ENCODE data around the gene RNF212. TPM values are rescaled to one million over a fixed set of nuclear protein-coding genes. Genes with fewer than 3 reads are reported as not detected.
"Not testable (repeated sequence)": the region's sequence is repeated elsewhere in the genome, so short reads cannot be mapped to it uniquely, and the experiment has no call there.

RNF212 gene
- total and polyA plus RNA-seq, 8 donors = 1.3 to 4.8 (median 2.6) TPM; not detected in 4

DNA sequence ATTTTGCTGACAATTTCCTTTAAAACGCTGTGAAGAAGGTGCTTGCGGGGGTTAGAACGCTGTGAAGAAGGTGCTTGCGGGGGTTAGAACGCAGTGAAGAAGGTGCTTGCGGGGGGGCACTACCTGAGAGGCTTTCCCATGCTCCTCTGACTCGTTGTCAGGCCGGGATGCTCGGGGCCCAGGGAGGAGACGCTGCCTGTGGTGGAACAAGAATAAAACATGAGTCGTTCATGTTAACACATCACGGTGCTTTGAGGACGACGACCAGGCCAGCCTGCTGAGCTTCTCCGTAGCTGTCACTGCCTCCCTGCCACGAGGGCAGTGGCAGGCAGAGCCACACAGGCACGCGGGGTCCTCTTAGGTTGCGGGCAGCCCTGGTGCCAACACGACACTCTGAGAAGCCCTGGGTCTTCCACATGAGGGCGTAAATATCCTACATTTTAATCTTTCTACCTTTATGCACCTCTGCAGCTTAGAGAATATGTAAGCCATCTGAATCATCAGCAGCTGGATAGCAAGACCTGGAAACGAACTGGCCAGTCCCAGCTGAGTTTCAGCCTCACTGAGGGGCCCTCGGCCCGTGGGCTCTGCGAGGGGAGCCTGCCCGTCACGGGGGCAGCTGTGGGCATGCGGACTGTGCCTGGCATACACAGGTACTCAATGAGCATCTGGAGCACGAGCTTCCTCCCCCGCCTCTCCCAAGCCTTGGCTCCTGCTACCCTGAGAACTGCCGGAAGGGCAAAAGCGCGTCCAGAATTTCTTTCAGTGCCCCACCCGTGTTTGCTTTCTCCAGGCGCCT lies 55.0 kb downstream of the RNF212 start:
- peak overlapping the region in 2 of 5 donors; percentile 48 to 51 for H3K27ac ChIP-seq
- peaks cover 8 to 83% (median 11%) of the 10 kb centered on the region in 3 donors for H3K27me3 ChIP-seq
- no peak overlapping the region for H3K4me3 ChIP-seq
- no peaks in the 10 kb centered on the region for H3K36me3 ChIP-seq
- DNase-seq = peak; percentile 65 to 67
- intact Hi-C loops (cut with DNase I; ENCODE audit: low total_unique reads) = no loop called here
- WGBS, 5 donors = 43 to 60% (median 49%) methylated on average over 34 to 35 of the region's 35 CpGs
- H3K4me1 ChIP-seq = peaks cover 0 to 36% (median 15%) of the 10 kb centered on the region in 4 donors
- no peak for TF ChIP-seq EP300 (IDR thresholded peaks at IDR 0.05)
- no peak for TF ChIP-seq CTCF (IDR thresholded peaks at IDR 0.05)
- no peak for TF ChIP-seq POLR2A (IDR thresholded peaks at IDR 0.05)
- no peak for TF ChIP-seq POLR2AphosphoS5 (IDR thresholded peaks at IDR 0.05)
- no peaks in the 10 kb centered on the region for H3K9me3 ChIP-seq

GRCh38 chr4:1057403-1057745 lies 56.0 kb downstream of the RNF212 start:
- peaks cover 8 to 93% (median 16%) of the 10 kb centered on the region in 3 donors for H3K27me3 ChIP-seq
- H3K4me3 ChIP-seq = no peak overlapping the region
- no peaks in the 10 kb centered on the region for H3K36me3 ChIP-seq
- H3K9me3 ChIP-seq = no peaks in the 10 kb centered on the region
- H3K27ac ChIP-seq = no peak overlapping the region
- TF ChIP-seq POLR2AphosphoS5 (IDR thresholded peaks at IDR 0.05) (no peak), POLR2A (IDR thresholded peaks at IDR 0.05) (no peak), EP300 (IDR thresholded peaks at IDR 0.05) (no peak), CTCF (IDR thresholded peaks at IDR 0.05) (no peak)
- 32 to 67% (median 49%) methylated on average over 7 of the region's 7 CpGs for WGBS, 5 donors
- peaks cover 0 to 46% (median 18%) of the 10 kb centered on the region in 4 donors for H3K4me1 ChIP-seq
- intact Hi-C loops (cut with DNase I; ENCODE audit: low total_unique reads) = no loop called here
- no peak for DNase-seq

DNA sequence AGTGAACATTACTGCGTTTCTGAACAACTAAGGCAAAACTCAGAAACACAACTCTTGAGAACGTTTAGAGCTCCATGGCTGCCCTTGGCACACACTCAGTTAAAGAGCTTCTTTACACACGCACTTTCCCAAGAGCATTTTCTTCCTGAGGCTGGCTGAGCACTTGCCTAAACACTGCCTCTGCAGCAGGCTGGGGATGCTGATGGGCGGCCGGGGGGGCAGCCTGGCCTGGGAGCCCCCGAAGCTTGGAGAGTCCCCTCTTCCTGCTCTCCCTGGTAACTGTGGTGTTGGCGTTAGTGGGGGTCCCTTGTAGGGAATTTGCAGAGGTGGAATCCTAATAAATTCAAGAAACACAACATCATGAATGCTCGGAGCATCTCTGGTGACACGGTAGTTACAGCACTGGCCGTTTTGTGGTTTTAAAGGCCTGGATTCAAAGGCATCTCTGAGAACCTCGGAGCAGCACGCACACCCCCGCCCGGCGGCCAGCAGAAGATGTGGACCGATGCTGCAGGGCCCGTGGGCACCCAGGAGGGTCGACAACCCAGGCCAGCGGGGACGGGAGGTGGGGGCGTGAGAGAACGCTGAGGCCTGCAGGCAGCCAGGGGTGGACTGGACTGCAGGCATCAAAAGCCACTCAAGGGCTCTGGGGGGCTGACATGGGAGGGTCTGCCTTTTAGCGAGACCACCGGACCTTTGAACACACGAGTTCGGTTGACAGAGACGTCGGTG lies 56.5 kb downstream of the RNF212 start:
- intact Hi-C loops (cut with DNase I; ENCODE audit: low total_unique reads) = no loop called here
- H3K27ac ChIP-seq = no peak overlapping the region
- no peaks in the 10 kb centered on the region for H3K9me3 ChIP-seq
- peaks cover 0 to 46% (median 18%) of the 10 kb centered on the region in 4 donors for H3K4me1 ChIP-seq
- no peak for TF ChIP-seq POLR2AphosphoS5 (IDR thresholded peaks at IDR 0.05)
- no peak for TF ChIP-seq POLR2A (IDR thresholded peaks at IDR 0.05)
- TF ChIP-seq CTCF (IDR thresholded peaks at IDR 0.05) = no peak
- no peak for TF ChIP-seq EP300 (IDR thresholded peaks at IDR 0.05)
- no peaks in the 10 kb centered on the region for H3K36me3 ChIP-seq
- H3K4me3 ChIP-seq = no peak overlapping the region
- peaks cover 8 to 97% (median 16%) of the 10 kb centered on the region in 3 donors for H3K27me3 ChIP-seq
- WGBS, 5 donors = 81 to 85% (median 84%) methylated on average over 22 to 28 of the region's 28 CpGs
- DNase-seq = no peak

DNA sequence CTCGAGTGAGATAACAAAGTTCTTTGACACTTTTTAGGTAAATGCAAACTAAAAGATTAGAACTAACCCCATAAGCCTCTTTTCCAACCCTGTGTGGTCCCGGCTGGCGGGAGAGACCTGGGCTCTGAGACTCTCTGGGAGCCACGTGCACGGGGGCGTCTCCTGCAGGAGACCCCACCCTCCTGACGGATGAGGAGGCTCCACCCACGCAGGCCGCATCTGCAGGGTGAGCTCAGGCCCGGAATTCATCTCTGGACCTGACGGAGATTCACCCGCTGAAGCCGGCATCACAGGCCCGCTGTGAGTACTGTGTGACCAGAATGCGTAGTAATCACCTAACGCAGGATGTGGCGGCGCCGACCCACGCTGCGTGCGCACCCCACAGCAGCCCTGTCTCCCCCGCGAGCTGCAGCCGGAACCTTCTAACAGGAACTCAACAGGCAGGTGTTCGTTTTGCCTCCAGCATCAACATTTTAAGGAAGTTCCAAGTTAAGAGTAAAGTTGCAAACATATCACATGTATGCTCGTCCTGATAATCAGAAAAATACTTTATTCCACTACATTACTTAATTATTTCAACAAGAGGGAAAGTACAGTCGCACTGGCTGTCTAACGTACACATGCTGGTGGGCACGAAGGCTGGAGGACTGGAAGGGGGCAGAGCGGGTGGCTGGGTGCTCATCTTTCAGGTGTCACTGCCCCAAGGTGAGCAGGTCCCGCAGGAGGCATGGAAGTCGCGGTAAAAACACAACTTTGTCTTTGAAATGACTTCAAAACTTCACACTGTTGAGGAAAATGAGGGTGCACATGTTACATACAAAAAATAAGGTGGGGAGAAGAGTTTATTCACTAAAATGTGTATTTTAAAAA lies 57.4 kb downstream of the RNF212 start:
- TF ChIP-seq CTCF (IDR thresholded peaks at IDR 0.05) (no peak), POLR2A (IDR thresholded peaks at IDR 0.05) (no peak), POLR2AphosphoS5 (IDR thresholded peaks at IDR 0.05) (peak in 1 of 3 donors; percentile 33)
- peaks cover 8 to 97% (median 16%) of the 10 kb centered on the region in 3 donors for H3K27me3 ChIP-seq
- intact Hi-C loops (cut with DNase I; ENCODE audit: low total_unique reads) = no loop called here
- WGBS, 5 donors = 49 to 55% (median 54%) methylated on average over 30 to 34 of the region's 34 CpGs
- H3K27ac ChIP-seq = peak overlapping the region in 2 of 5 donors; percentile 0 to 32
- peak; percentile 54 to 79 for DNase-seq
- no peaks in the 10 kb centered on the region for H3K36me3 ChIP-seq
- H3K9me3 ChIP-seq = no peaks in the 10 kb centered on the region
- peaks cover 0 to 46% (median 18%) of the 10 kb centered on the region in 4 donors for H3K4me1 ChIP-seq
- peak overlapping the region in 2 of 4 donors; percentile 3 to 26 for H3K4me3 ChIP-seq

GRCh38 chr4:1055243-1055701 lies 58.1 kb downstream of the RNF212 start:
- Histone ChIP-seq H3K27ac (peak overlapping the region in 1 of 5 donors; percentile 32), H3K4me1 (peaks cover 0 to 46% (median 19%) of the 10 kb centered on the region in 4 donors), H3K4me3 (peak overlapping the region in 2 of 4 donors; percentile 3 to 26), H3K27me3 (peaks cover 8 to 97% (median 16%) of the 10 kb centered on the region in 3 donors)
- DNase-seq; intact Hi-C loops (cut with DNase I; ENCODE audit: low total_unique reads); H3K9me3 ChIP-seq; H3K36me3 ChIP-seq: not testable (repeated sequence)
- WGBS, 5 donors = 43 to 60% (median 53%) methylated on average over 5 to 13 of the region's 13 CpGs

GRCh38 chr4:1054696-1055242 lies 58.6 kb downstream of the RNF212 start:
- H3K4me3 ChIP-seq; DNase-seq; intact Hi-C loops (cut with DNase I; ENCODE audit: low total_unique reads); H3K9me3 ChIP-seq; H3K27ac ChIP-seq; H3K36me3 ChIP-seq: not testable (repeated sequence)
- 40 to 82% (median 68%) methylated on average over 1 to 8 of the region's 11 CpGs; no CpG with 5 or more reads in 1 of the 5 donors for WGBS, 5 donors
- Histone ChIP-seq H3K4me1 (peaks cover 0 to 46% (median 19%) of the 10 kb centered on the region in 4 donors), H3K27me3 (peaks cover 8 to 99% (median 16%) of the 10 kb centered on the region in 3 donors)

Measured in stomach (tissue), 9 donors.